Measurements from ENCODE around the gene SRPX2.

Gene SRPX2, protein sequence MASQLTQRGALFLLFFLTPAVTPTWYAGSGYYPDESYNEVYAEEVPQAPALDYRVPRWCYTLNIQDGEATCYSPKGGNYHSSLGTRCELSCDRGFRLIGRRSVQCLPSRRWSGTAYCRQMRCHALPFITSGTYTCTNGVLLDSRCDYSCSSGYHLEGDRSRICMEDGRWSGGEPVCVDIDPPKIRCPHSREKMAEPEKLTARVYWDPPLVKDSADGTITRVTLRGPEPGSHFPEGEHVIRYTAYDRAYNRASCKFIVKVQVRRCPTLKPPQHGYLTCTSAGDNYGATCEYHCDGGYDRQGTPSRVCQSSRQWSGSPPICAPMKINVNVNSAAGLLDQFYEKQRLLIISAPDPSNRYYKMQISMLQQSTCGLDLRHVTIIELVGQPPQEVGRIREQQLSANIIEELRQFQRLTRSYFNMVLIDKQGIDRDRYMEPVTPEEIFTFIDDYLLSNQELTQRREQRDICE

GRCh38 chrX:100643956-100644860, at the start of gene SRPX2:
Gene SRPX2, plus strand, starts transcription at chrX:100644199. Its CDS starts 2,124 bp downstream, at chrX:100646323.
- no peak for DNase-seq

- no peak for DNase-seq
These were observed 47.4 kb upstream of the SRPX2 start for GRCh38 chrX:100596601-100597000.

DNA sequence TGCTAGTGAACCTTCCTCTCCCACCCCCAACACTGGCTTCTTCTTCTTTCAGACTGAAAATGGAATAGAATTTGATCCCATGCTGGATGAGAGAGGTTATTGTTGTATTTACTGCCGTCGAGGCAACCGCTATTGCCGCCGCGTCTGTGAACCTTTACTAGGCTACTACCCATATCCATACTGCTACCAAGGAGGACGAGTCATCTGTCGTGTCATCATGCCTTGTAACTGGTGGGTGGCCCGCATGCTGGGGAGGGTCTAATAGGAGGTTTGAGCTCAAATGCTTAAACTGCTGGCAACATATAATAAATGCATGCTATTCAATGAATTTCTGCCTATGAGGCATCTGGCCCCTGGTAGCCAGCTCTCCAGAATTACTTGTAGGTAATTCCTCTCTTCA, 44.5 kb upstream of the SRPX2 start:
- no peak for DNase-seq

- no peak for DNase-seq
These were observed 43.7 kb upstream of the SRPX2 start for GRCh38 chrX:100600340-100600739.

- no peak for DNase-seq
These were observed 43.2 kb upstream of the SRPX2 start for GRCh38 chrX:100600758-100601157.

DNA sequence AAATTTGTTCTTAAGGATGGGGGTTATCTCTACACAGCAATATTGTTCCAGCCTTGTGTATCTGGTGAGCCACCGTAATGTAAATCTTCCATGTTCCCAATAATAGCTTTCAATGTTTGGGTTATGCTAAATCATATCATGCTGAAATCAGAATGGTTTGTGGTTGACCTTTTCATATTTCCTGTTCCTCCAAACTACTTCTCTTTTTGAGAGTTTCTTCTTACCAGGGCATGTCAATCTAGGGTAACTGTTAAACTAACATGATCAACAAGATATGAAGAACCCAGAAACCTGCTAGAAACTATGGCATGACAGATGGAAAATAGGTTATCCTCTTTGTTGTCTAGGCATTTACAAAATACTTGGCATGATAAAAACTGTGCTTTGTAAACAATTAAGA, 37.2 kb upstream of the SRPX2 start:
- no peak for DNase-seq

DNA sequence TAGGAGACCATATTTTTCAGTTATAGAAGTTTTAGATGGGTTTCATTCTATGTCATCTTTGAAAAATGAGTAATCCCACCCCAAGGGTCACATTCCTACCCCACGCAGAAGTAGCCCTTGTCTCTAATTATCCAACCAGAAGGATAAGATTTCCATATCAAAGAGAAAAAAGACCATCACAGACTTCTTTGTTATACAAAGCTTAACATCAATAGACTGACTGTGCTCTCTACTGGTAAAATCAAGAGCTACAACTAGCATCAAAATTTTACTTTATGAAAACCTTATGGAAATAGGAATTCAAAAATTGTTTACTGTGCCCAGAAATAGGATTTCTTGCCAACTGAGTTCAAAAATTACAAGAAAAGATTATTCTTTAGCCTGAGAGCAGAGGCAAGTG, 34.4 kb upstream of the SRPX2 start:
- DNase-seq, result no peak

DNA sequence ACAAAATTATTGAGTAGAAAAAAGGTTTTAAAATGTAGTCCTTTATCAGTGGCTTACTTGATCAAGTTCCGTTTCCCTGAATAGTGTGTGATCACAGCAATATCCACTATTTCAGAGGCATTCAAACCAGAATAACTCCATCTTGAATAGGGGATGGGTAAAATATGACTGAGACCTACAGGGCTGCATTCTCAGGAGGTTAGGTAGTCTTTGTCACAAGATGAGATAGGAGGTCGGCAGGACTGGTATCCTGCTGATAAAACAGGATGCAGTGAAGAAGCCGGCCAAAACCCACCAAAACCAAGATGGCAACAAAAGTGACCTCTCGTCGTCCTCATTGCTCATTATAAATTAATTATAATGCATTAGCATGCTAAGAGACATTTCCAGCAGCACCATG, 32.0 kb upstream of the SRPX2 start:
- no peak for DNase-seq

DNA sequence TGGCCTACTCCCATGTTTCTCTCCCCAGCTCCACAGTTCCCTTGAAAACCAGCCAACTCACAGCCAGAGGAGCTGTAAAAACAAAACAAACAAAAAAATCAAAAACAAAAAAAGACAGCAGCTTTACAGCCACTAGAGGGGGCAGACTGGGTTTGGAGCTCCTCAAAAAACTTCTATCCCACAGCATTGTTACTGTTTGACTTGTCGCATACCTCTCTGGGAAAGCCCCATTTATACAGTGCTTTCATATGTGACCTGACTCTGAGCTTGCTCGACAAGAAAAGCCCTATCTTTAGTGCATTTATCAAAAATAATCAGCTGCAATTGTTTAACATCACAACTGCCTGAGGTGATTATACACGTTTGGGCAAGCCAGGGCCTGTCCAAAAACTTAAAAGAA, 29.0 kb upstream of the SRPX2 start:
- no peak for DNase-seq

- DNase-seq, result no peak
These were observed 21.0 kb upstream of the SRPX2 start for GRCh38 chrX:100623001-100623400.

DNA sequence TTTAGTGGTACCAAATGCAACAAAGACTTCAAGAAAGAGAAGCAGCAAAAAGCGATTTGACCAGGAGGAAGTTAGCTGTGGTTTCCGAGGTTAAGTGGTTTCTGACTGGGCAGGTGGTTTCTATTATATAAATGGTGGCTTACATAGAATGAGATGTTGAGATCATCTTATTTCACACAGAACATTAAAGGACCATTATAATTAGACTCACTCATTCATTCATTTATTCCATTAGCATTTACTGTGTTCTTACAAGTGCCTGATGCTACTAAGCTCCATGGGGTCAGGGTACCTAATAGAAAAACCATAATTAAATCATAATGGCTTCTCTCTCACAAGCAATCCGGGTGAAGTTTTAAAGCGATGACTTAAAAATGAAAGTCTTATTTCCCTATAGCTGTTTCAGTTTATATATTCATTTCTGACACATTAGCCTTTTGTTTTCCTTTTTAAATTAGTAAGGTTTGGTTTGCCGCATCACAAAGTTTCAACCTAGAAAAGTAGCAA, 18.0 kb upstream of the SRPX2 start:
- no peak for DNase-seq

DNA sequence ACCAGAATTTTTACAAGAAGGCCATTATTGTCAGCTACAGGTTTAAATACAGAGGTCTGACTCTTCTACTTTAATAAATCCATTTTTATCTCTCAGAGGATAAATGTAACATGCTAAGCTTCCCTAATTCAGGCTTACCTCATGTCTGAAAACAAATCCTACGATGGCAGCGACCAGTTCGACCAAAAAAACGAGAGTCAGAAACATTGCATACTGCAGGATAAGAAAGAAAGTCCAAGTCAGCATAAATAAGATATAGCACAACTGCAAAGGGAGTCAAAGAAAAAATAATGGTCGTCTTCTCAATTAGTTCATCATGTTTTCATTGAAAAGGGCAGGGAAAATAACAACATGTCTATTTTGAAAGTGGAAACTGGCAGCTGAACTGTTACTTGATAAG, 9.0 kb upstream of the SRPX2 start:
- no peak for DNase-seq

GRCh38 chrX:100635989-100636320, 8.0 kb upstream of the SRPX2 start:
- no peak for DNase-seq

- peak; percentile 60 to 67 for DNase-seq
These were observed 7.5 kb upstream of the SRPX2 start, which contains the start of gene TSPAN6 for GRCh38 chrX:100636321-100636991. Gene TSPAN6, minus strand, starts transcription at chrX:100636806. Its CDS starts 112 bp downstream, at chrX:100636694.

DNA sequence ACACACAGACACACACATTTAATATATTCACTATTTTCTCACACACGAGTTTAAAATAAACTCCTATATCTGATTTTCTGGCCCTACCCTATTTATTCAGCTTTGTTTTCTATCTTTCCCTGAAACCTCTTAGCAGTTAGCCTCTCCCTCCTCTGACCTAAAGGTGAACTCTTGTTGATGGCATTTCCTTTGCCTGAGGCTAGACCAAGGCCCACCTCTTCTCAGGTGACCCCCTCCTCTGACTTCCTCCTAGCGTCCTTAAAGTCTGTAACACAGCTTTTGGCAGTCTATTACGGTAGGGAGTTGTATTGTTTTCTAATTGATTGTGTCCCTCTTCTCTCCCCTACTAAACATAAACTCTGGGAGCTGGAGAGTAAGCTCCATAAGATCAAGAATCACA, 1.7 kb upstream of the SRPX2 start:
- DNase-seq, result no peak

DNA sequence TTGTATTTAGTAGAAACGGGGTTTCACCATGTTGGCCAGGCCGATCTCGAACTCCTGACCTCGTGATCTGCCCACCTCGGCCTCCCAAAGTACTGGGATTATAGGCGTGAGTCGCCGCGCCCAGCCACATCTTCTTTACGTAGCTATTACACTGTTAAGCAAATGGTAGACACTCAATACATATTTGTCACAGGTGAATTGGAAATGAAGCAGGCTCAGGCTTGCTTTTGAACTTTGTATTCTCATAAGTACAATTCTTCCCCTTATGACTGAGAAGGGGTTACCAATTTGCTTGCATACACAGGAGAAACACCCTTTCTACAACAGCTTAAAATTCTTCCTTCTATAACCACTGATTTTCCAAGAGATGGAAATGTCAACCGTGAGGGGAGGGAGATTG, 787 bp upstream of the SRPX2 start:
- no peak for DNase-seq

DNA sequence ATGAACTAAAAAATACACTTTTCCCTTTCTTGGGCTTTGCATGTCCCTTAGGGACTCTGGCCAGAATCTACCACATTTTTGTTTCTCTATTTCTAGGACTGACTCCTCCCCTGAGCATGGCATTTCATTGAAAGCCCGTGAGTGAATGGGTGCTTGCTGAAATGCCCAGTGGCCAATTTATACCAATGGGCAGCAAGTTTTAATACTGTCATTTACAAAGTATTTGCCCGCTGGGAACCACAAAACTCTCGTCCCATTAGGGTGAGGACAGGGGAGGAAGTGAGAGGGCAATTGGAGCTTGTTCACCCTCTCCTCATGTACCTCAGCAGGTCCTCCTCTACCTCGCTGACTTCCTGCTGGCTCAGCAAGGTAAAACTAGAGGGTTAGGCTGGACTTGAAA, 1.1 kb downstream of the SRPX2 start:
- DNase-seq, result no peak

- no peak for DNase-seq
These were observed 3.1 kb downstream of the SRPX2 start for GRCh38 chrX:100647095-100647494.

GRCh38 chrX:100647739-100648138, 3.7 kb downstream of the SRPX2 start:
- no peak for DNase-seq

- DNase-seq, result no peak
These were observed 4.7 kb downstream of the SRPX2 start for GRCh38 chrX:100648458-100649417.

GRCh38 chrX:100649550-100650356, 5.8 kb downstream of the SRPX2 start:
- no peak for DNase-seq

Data from stimulated activated CD4-positive, alpha-beta T cell treated with anti-CD3 and anti-CD28 coated beads, Interleukin-2, amount 100 ng/mL, for 48 hours (primary cell).